Stomach (tissue), 9 donors: ENCODE data around the gene TMEFF2. TPM values are rescaled to one million over a fixed set of nuclear protein-coding genes. Genes with fewer than 3 reads are reported as not detected.

Experiments used
- DNase-seq, 2 donors: peaks; one replicate each; pipeline versions ENCODE4 v3.0.0 to v3.0.0-alpha.2; 2013 to 2019
- H3K27ac ChIP-seq, 5 donors: fragments of 200-600 bp in 4 of 5; sonication (generic) in 4 of 5; one replicate each; pipeline ENCODE4 v1.5.1; 2013 to 2019; ENCODE audit warnings: mild to moderate bottlenecking in 1 of 5, moderate library complexity in 1 of 5
- H3K27me3 ChIP-seq, 3 donors: fragments of 200-600 bp; sonication (generic); one replicate each; pipeline ENCODE4 v1.5.1; 2017 to 2019; ENCODE audit warnings: mixed run types in 1 of 3
- H3K36me3 ChIP-seq, 4 donors: fragments of 200-600 bp; sonication (generic); 1 replicate in 3 of 4; 2 replicates in 1 of 4; pipeline ENCODE4 v1.5.1; 2016 to 2019
- H3K4me1 ChIP-seq, 4 donors: fragments of 200-600 bp; sonication (generic); one replicate each; pipeline ENCODE4 v1.5.1; 2016 to 2019
- H3K4me3 ChIP-seq, 4 donors: fragments of 200-600 bp; sonication (generic) in 3 of 4; one replicate each; pipeline ENCODE4 v1.5.1; 2016 to 2019; ENCODE audit warnings: mild to moderate bottlenecking in 1 of 4
- H3K9me3 ChIP-seq, 4 donors: fragments of 200-600 bp; sonication (generic); one replicate each; pipeline ENCODE4 v1.5.1; 2016 to 2019
- CTCF ChIP-seq, 7 experiments: fragments of 450-650 bp in 4 of 7; fragments of 200-600 bp in 3 of 7; sonication (generic) in 3 of 7; IDR thresholded peaks; one replicate each; pipeline ENCODE4 v1.5.1; 2016 to 2019; ENCODE audit warnings: antibody characterized with exemption in 7 of 7, control low read depth in 2 of 7, mild to moderate bottlenecking in 1 of 7
- EP300 ChIP-seq: sonication (generic); formaldehyde crosslinking; IDR thresholded peaks from one replicate; pipeline ENCODE4 v1.6.1; 2017; ENCODE audit warnings: antibody characterized with exemption
- POLR2A ChIP-seq, 4 donors: fragments of 450-650 bp; IDR thresholded peaks; one replicate each; pipeline ENCODE4 v1.6.1; 2016; ENCODE audit warnings: antibody characterized with exemption in 4 of 4, control low read depth in 2 of 4, mild to moderate bottlenecking in 1 of 4, moderate library complexity in 1 of 4
- POLR2AphosphoS5 ChIP-seq, 3 donors: sonication (generic); formaldehyde crosslinking; IDR thresholded peaks; one replicate each; pipeline ENCODE4 v1.6.1; 2016; ENCODE audit warnings: antibody characterized with exemption in 3 of 3
- WGBS, 5 donors: extraction: QIAGEN DNeasy Blood & Tissue Kit in 3 of 5; methylation state at CpG; one replicate each; pipeline versions ENCODE4 v1.1.5 to v1.1.7; 2013 to 2018; 5-methylcytosine and 5-hydroxymethylcytosine counted together
- intact Hi-C: fragments of 100-400 bp; cut with DNase I; formaldehyde crosslinking; loops from one replicate; pipeline ENCODE4 v1.15.1; 2023; ENCODE audit warnings: low total_unique reads
- polyA plus RNA-seq, 3 donors: library from polyadenylated mRNA; stranded (reverse); fragments of 200-250 nt; gene quantifications; one replicate each; pipeline ENCODE4 v1.2.3, GENCODE V29; 2013
- total RNA-seq, 5 donors: library from RNA; depleted of rRNA; stranded (reverse); fragments of >200 nt; gene quantifications; one replicate each; pipeline versions ENCODE4 v1.1.0 to v1.2.3, GENCODE V29; 2014 to 2016
- donor health status: healthy with polysubstance abuse.
- donor health status: Bipolar disorder and iron deficiency.
- donor health status: healthy.

The TMEFF2 gene
- total and polyA plus RNA-seq, 8 donors, result 0.23 to 0.50 (median 0.37) TPM; not detected in 3

- Histone ChIP-seq H3K27ac (no peak overlapping the region), H3K27me3 (no peaks in the 10 kb centered on the region), H3K4me3 (no peak overlapping the region), H3K9me3 (no peaks in the 10 kb centered on the region), H3K36me3 (no peaks in the 10 kb centered on the region), H3K4me1 (peaks cover 0 to 13% (median 5%) of the 10 kb centered on the region in 4 donors)
- 22 to 52% (median 40%) methylated on average over 1 of the region's 1 CpG for WGBS, 5 donors
- DNase-seq, result no peak
- intact Hi-C loops, result loop anchor here (5.0 to 10.0 kb wide), 2 partner anchors 347 to 615 kb away; no protein-coding TSS in a partner anchor
- TF ChIP-seq POLR2A (IDR thresholded peaks at IDR 0.05) (no peak), CTCF (IDR thresholded peaks at IDR 0.05) (no peak), POLR2AphosphoS5 (IDR thresholded peaks at IDR 0.05) (no peak), EP300 (no peak)
Measured at GRCh38 chr2:192159736-192160135, 35.0 kb downstream of the TMEFF2 start.

- Histone ChIP-seq H3K4me1 (peaks cover 0 to 13% (median 5%) of the 10 kb centered on the region in 4 donors), H3K27me3 (no peaks in the 10 kb centered on the region), H3K27ac (no peak overlapping the region), H3K36me3 (no peaks in the 10 kb centered on the region), H3K4me3 (no peak overlapping the region), H3K9me3 (no peaks in the 10 kb centered on the region)
- no peak for DNase-seq
- TF ChIP-seq EP300 (no peak), CTCF (IDR thresholded peaks at IDR 0.05) (no peak), POLR2A (IDR thresholded peaks at IDR 0.05) (no peak), POLR2AphosphoS5 (IDR thresholded peaks at IDR 0.05) (no peak)
- intact Hi-C loops, result no loop called here
- 89 to 93% (median 92%) methylated on average over 2 of the region's 2 CpGs for WGBS, 5 donors
Measured at GRCh38 chr2:192159208-192159607, 35.5 kb downstream of the TMEFF2 start.

GRCh38 chr2:192157776-192158175 is 37.0 kb downstream of the TMEFF2 start:
- Histone ChIP-seq H3K27me3 (no peaks in the 10 kb centered on the region), H3K36me3 (no peaks in the 10 kb centered on the region), H3K27ac (no peak overlapping the region), H3K4me1 (peaks cover 0 to 13% (median 5%) of the 10 kb centered on the region in 4 donors), H3K4me3 (no peak overlapping the region), H3K9me3 (no peaks in the 10 kb centered on the region)
- WGBS, 5 donors, result 30 to 65% (median 56%) methylated on average over 4 of the region's 4 CpGs
- TF ChIP-seq CTCF (IDR thresholded peaks at IDR 0.05) (no peak), POLR2A (IDR thresholded peaks at IDR 0.05) (no peak), POLR2AphosphoS5 (IDR thresholded peaks at IDR 0.05) (no peak), EP300 (no peak)
- no peak for DNase-seq
- intact Hi-C loops, result no loop called here

GRCh38 chr2:192155511-192156118 is 39.1 kb downstream of the TMEFF2 start:
- TF ChIP-seq POLR2A (IDR thresholded peaks at IDR 0.05) (no peak), POLR2AphosphoS5 (IDR thresholded peaks at IDR 0.05) (no peak), CTCF (IDR thresholded peaks at IDR 0.05) (no peak), EP300 (no peak)
- intact Hi-C loops, result no loop called here
- Histone ChIP-seq H3K4me3 (no peak overlapping the region), H3K27ac (no peak overlapping the region), H3K27me3 (no peaks in the 10 kb centered on the region), H3K4me1 (no peaks in the 10 kb centered on the region), H3K36me3 (no peaks in the 10 kb centered on the region), H3K9me3 (no peaks in the 10 kb centered on the region)
- peak in 1 of 2 donors; percentile 27 for DNase-seq
- 7 to 27% (median 14%) methylated on average over 1 of the region's 1 CpG for WGBS, 5 donors
